Pulmonary artery endothelial cell (primary cell): ENCODE measurements around the gene REC114. TPM values are rescaled to one million over a fixed set of nuclear protein-coding genes. Genes with fewer than 3 reads are reported as not detected.
"Not testable (repeated sequence)": the region's sequence is repeated elsewhere in the genome, so short reads cannot be mapped to it uniquely, and the experiment has no call there.

Experiments
- DNase-seq: peaks from one replicate; pipeline ENCODE4 v3.0.0-alpha.2; 2011; ENCODE audit warnings: low read depth, low spot score
- total RNA-seq: library from RNA; depleted of rRNA; stranded (reverse); fragments of >200 nt; gene quantifications from 2 replicates; pipeline ENCODE4 v1.2.3, GENCODE V29; 2014

The REC114 gene
- total RNA-seq, 1 donor from 2014 or later = not detected

- DNase-seq = no peak
Measured at GRCh38 chr15:73527598-73527997, 84.6 kb downstream of the REC114 start.

GRCh38 chr15:73530649-73531048, 87.7 kb downstream of the REC114 start:
- no peak for DNase-seq

- DNase-seq = no peak
Measured at GRCh38 chr15:73538123-73538522, 95.2 kb downstream of the REC114 start.

GRCh38 chr15:73538563-73539211, 95.7 kb downstream of the REC114 start:
- DNase-seq = no peak

- no peak for DNase-seq
Measured at GRCh38 chr15:73539212-73540128, 96.5 kb downstream of the REC114 start.

GRCh38 chr15:73540161-73540560, 97.2 kb downstream of the REC114 start:
- no peak for DNase-seq

- no peak for DNase-seq
Measured at GRCh38 chr15:73541479-73541878, 98.5 kb downstream of the REC114 start.

- DNase-seq = not testable (repeated sequence)
Measured at GRCh38 chr15:73548925-73549324, 106.0 kb downstream of the REC114 start.

- no peak for DNase-seq
Measured at GRCh38 chr15:73550190-73550589, 107.2 kb downstream of the REC114 start.

- DNase-seq = no peak
Measured at GRCh38 chr15:73555080-73555479, 112.1 kb downstream of the REC114 start.

- no peak for DNase-seq
Measured at GRCh38 chr15:73558529-73558928, 115.6 kb downstream of the REC114 start.

GRCh38 chr15:73560501-73561117, 117.6 kb downstream of the REC114 start:
- peak; percentile 47 for DNase-seq

- peak; percentile 22 for DNase-seq
Measured at GRCh38 chr15:73564255-73564654, 121.3 kb downstream of the REC114 start.

GRCh38 chr15:73567020-73567419, 124.1 kb downstream of the REC114 start:
- no peak for DNase-seq

- DNase-seq = no peak
Measured at GRCh38 chr15:73568564-73569280, 125.8 kb downstream of the REC114 start.

- no peak for DNase-seq
Measured at GRCh38 chr15:73569361-73569760, 126.4 kb downstream of the REC114 start.

- no peak for DNase-seq
Measured at GRCh38 chr15:73570355-73571032, 127.5 kb downstream of the REC114 start.

GRCh38 chr15:73571346-73571745, 128.4 kb downstream of the REC114 start:
- no peak for DNase-seq

GRCh38 chr15:73572296-73572695, 129.3 kb downstream of the REC114 start:
- no peak for DNase-seq

- DNase-seq = no peak
Measured at GRCh38 chr15:73573037-73573436, 130.1 kb downstream of the REC114 start.

- DNase-seq = peak; percentile 71
Measured at GRCh38 chr15:73573572-73573971, 130.6 kb downstream of the REC114 start.
